Measurements from ENCODE around the gene LIG4. TPM values are rescaled to one million over a fixed set of nuclear protein-coding genes. Genes with fewer than 3 reads are reported as not detected.
A peak's percentile ranks its signal among the peaks of the same experiment; 100 is the strongest.
"Not testable (repeated sequence)": the region's sequence is repeated elsewhere in the genome, so short reads cannot be mapped to it uniquely, and the experiment has no call there.

Gene LIG4
- total RNA-seq, 1 donor from 2014 or later, result 8.7 TPM

GRCh38 chr13:108218044-108218974 is 3.0 kb upstream of the LIG4 start, which contains the start of gene ABHD13:
TSS of gene ABHD13 (plus strand) at chr13:108218392. CDS start at chr13:108229219, 10,827 bp downstream.
- Mint-ChIP-seq H3K27me3 (no peaks in the 10 kb centered on the region), H3K27ac (peak within 1 kb of the TSS; percentile 96), H3K4me3 (peak within 1 kb of the TSS; percentile 94), H3K4me1 (ENCODE audit: unreplicated experiment) (peaks cover 34% of the 10 kb centered on the region), H3K36me3 (peaks cover 3% of the 10 kb centered on the region), H3K9me3 (no peaks in the 10 kb centered on the region)
- DNase-seq (ENCODE audit: extremely low spot score, unreplicated experiment), result peak; percentile 94
- peak; percentile 22 for TF ChIP-seq CTCF (conservative IDR thresholded peaks at IDR 0.05)

- H3K9me3 Mint-ChIP-seq; H3K27me3 Mint-ChIP-seq; H3K36me3 Mint-ChIP-seq; DNase-seq (ENCODE audit: extremely low spot score, unreplicated experiment): not testable (repeated sequence)
- peaks cover 34% of the 10 kb centered on the region for H3K4me1 Mint-ChIP-seq (ENCODE audit: unreplicated experiment)
- H3K4me3 Mint-ChIP-seq, result peak overlapping the region; percentile 94
- peak overlapping the region; percentile 96 for H3K27ac Mint-ChIP-seq
These were observed 2.1 kb upstream of the LIG4 start for GRCh38 chr13:108217307-108218043.

- Mint-ChIP-seq H3K36me3 (peaks cover 4% of the 10 kb centered on the region), H3K27ac (peak overlapping the region; percentile 87), H3K4me1 (ENCODE audit: unreplicated experiment) (peaks cover 26% of the 10 kb centered on the region), H3K27me3 (no peaks in the 10 kb centered on the region), H3K4me3 (peak overlapping the region; percentile 94), H3K9me3 (no peaks in the 10 kb centered on the region)
- DNase-seq (ENCODE audit: extremely low spot score, unreplicated experiment), result no peak
- TF ChIP-seq CTCF (conservative IDR thresholded peaks at IDR 0.05), result no peak
These were observed 680 bp downstream of the LIG4 start for GRCh38 chr13:108214441-108215271.

- no peak for TF ChIP-seq CTCF (conservative IDR thresholded peaks at IDR 0.05)
- peak overlapping the region; percentile 87 for H3K27ac Mint-ChIP-seq
These were observed 1.4 kb downstream of the LIG4 start for GRCh38 chr13:108213946-108214345.

GRCh38 chr13:108212886-108213285 is 2.5 kb downstream of the LIG4 start:
- no peaks in the 10 kb centered on the region for H3K9me3 Mint-ChIP-seq
- no peak for TF ChIP-seq CTCF (conservative IDR thresholded peaks at IDR 0.05)
- no peak overlapping the region for H3K4me3 Mint-ChIP-seq
- DNase-seq (ENCODE audit: extremely low spot score, unreplicated experiment), result no peak
- peaks cover 18% of the 10 kb centered on the region for H3K4me1 Mint-ChIP-seq (ENCODE audit: unreplicated experiment)
- H3K36me3 Mint-ChIP-seq, result peaks cover 10% of the 10 kb centered on the region
- no peaks in the 10 kb centered on the region for H3K27me3 Mint-ChIP-seq
- no peak overlapping the region for H3K27ac Mint-ChIP-seq

More at GRCh38 chr13:108213946-108214345, 1.4 kb downstream of the LIG4 start:
- peaks cover 19% of the 10 kb centered on the region for H3K4me1 Mint-ChIP-seq (ENCODE audit: unreplicated experiment)
- peaks cover 7% of the 10 kb centered on the region for H3K36me3 Mint-ChIP-seq
- H3K4me3 Mint-ChIP-seq, result peak overlapping the region; percentile 92
- H3K27me3 Mint-ChIP-seq, result no peaks in the 10 kb centered on the region
- DNase-seq (ENCODE audit: extremely low spot score, unreplicated experiment), result no peak
- H3K9me3 Mint-ChIP-seq, result no peaks in the 10 kb centered on the region
